ENCODE measurements around the gene LTBP1.
"Not testable (repeated sequence)": the region's sequence is repeated elsewhere in the genome, so short reads cannot be mapped to it uniquely, and the experiment has no call there.

LTBP1 gene

DNA sequence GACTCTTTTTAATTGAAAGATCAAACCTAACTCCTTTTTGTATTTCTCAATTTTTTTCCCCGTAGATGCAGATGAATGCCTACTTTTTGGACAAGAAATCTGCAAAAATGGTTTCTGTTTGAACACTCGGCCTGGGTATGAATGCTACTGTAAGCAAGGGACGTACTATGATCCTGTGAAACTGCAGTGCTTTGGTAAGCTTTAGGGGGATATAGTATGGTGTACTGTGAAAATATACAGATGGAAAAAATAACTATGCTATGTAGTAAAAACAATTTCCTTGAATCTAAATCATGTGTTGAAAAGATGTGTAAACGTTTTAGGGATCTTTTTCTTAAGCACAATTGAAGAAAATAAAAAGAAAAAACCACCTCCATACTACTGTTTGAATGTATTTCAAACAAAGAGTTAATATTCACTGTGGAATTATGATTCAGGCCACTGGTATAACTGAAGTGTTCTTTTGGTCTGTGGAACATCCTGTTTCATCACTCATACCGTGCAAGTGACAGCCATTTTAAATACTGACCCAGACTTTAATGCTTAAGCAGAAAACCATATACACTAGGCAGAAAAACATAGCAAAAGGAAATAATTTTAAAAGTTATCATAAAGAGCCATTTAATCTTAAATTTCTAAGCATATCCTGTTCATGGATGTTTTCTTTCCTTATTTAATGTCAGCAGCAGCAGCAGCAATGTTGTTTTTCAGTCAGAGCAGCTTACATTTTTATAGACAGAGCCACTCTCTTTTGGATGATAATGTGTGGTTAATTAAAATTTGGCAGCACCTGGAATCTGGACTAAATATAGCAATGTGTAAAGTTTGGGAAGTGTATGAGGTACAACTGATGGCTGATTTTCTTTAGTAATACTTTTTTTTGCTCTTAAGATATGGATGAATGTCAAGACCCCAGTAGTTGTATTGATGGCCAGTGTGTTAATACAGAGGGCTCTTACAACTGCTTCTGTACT lies 416.9 kb downstream of the LTBP1 start:
- DNase-seq = peak; percentile 82

DNA sequence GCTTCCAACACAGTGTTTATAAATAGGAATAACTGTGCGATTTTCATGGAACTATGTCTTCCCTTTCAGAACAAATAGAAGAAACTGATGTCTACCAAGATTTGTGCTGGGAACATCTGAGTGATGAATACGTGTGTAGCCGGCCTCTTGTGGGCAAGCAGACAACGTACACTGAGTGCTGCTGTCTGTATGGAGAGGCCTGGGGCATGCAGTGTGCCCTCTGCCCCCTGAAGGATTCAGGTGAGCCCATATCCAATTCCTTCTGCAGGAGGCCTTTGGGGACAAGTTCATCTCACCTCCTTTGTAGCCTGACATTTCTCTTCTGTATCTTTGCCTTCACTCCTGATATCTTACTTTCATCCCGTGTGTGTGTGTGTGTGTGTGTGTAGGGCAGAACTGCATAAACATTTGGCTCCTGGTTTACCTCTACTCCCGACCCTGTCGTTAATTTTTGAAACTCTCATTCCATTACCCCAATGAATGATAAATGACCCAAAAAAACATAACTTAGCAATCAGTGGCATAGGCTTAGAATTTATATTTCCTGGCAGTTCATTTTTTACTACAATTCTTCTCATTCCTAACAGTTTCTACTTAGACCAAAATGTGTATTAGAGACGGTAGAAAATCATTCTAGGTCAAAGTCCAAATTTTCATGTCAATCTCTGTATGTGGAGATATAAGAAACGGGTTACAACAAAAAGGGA lies 418.7 kb downstream of the LTBP1 start:
- DNase-seq = no peak

DNA sequence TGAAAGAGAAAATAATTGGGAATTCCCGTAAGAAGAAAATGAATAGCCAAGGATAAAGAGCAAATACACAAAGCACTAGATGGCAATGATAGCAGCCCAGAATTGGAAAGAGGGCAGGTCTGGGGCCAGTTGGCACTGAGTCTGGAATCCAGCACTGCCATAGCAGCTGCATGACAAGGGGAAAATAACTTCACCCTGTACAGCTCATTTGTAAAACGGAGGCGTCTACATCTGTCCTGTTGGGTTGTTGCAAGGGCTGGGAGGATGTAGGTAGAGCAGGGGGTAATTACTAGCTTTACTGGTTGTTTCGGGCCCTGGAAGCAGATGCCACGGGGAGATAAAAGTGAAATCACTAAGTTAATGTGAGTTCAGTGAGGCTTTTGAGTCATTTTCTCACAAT lies 419.7 kb downstream of the LTBP1 start:
- DNase-seq = no peak

DNA sequence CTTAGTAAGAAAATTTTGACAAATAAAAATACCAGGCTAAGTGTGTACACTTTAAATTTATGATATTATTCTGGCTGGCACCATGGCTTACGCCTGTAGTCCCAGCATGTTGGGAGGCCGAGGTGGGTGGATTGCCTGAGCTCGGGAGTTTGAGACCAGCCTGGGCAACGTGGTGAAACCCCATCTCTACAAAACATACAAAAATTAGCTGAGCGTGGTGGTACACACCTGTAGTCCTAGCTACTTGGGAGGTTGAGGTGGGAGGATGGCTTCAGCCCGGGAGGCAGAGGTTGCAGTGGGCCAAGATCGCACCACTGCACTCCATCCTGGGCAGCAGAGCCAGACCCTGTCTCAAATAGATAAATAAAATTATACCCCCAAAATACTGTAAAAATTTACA lies 421.8 kb downstream of the LTBP1 start:
- not testable (repeated sequence) for DNase-seq

DNA sequence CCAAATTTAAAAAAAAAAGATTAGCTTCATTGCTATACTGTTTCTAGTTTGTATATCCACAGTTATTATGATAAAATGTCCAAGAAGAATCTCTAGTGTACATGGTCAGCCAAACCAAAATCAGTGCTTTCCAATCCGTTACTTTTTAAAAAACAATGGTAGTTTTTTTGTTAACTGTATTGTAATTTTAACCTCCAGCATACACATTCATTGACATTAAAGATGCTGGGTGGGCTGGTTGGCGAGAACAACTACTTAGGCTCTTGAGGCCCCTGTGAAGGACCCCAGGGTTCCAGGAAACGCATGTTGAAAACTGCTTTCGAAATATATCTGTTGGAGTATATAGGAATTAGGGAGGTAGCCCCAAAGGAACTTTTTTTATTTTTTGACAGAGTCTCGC lies 422.4 kb downstream of the LTBP1 start:
- no peak for DNase-seq

DNA sequence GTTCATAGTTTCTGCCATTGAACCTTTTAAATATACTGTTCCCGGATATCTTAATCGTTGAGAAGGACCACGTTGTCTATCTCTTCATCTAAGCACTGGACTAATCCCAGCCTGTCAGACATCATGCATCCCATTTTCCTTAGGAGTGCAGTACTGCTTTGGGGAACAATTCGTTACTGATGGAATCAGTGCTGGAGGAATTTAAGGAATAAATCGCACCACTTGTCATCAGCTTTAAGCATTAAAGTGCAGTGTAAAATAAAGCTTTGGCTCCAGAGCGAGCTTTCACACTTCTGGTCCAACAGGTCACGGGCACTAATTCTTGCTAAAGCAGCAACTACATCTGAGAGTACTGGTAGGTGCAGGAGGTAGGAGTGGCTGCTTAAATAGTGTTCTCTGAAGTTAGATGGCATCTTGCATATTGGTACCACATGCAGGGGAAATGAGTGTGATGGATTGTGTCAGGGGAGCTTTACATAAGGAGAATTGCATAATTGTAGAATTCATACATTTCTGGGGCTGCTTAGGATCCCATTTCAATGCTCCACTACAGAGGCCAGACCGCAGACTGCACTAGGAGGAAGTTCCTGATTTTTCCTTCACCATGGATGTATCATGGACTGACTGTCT lies 424.0 kb downstream of the LTBP1 start:
- DNase-seq = peak; percentile 47

DNA sequence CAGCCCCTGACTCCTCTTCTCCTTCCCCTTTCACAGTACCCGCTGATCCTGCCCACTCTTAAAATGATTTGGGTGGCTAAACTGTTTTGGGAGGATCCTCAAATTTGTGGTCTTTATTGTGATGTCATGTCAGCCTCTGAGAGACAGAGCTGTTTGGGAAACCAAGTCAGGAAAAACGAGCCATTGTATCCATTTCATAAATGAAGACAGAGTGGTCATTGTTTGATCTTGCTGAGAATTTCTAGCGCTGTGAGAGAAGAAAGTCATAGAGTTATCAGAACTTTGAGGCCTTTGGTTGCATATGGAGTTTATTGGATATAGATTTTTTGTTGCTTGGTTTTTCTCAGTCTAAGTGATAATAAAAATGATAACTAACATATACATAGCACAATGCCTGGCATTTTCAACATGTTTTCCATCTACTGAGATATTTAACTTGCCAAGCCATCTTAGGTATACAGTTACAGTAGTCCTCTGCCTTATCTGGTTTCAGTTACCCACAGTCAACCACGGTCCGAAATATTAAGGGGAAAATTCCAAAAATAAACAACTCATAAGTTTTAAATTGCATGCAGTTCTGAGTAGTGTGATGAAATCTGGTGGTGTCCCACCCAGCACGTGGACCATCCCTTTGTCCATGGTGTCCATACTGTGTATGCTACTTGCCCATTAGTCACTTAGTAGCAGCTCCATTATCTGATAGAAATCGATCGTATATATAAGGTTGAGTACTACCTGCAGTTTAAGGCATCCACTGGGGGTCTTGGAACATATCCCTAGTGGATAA lies 424.7 kb downstream of the LTBP1 start:
- DNase-seq = no peak

DNA sequence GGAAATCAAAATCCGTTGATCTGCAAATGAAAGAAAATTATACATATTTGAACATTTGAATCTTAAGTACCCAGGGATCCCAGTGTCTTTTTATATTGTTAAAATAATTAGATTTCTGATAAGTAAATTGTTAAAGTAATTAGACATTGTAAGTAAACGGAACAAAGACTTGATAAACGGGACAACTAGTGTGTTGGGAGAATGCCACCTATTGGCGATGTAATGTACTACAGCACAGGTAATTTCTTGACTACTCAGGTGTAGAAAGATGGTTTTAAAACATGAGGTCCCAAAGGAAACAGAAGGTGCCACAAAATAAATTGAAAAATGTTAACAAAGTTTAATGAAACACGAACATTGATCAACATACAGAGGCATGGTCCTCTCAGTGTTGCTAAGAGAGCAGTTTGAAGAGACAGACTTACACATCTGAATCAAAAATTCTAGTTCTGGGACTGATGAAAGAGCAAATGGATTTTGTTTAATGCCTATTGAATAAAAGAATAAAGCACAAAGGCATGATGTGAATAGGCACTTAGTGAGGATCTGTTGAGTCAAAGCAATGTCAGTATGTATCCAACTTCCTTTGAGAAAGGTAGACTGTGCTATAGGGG lies 426.3 kb downstream of the LTBP1 start:
- DNase-seq = no peak

DNA sequence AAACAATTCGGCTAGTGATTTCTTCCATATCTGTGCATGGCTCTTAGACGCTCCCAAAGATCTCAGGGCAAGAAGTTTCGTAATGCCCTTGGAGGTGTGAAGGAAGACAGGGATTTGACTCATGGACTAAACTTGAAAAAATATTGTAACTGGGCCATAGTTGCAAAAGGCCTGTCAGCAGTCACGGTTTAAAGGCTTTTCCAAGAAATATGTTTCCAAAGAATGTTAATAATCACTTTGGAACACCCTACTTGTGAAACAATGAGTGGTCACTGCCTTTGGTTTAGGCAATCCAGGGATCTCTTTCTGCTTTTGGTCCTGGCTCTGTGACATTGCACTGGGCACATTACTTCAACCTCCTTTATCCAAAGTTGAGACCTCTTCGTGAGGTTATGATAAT lies 427.2 kb downstream of the LTBP1 start:
- peak; percentile 76 for DNase-seq

DNA sequence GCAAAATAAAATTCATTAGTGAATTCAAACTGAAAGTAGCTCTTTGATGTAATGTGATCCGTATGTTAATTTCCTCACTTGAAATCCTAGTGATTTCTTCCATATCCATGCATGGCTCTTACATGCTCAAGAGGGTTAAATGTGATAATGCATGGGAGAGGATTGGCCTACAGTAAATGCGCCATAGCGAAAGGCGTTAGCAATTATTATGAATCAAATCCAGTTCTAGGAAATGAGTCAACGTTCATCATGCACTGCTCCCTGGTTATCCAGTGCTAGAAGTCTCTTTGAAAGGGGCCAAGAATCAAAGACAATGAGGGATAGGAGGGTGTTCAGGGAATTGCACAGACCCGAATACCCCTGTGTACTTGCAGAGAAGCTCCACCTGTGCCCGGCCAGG lies 428.3 kb downstream of the LTBP1 start:
- peak; percentile 25 for DNase-seq

DNA sequence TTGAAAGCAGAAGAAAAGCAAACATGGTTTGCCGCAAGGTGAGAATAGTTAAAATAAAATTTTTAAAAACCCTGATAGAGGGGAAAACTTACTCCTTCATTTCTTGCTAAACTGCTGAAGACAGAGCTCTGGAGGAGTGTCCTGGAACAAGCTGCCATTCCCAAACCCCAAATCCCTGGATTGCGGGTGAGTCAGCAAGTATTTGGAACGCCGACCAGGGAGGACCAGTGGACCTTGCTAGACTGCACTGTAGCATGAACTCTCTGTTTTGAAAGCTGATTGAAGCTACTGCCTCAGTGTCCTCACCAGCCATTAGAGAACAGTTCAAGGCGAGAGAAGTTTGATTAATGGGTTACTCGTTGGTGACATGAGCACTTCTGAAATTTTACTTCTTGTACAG lies 430.3 kb downstream of the LTBP1 start:
- DNase-seq = peak; percentile 55

DNA sequence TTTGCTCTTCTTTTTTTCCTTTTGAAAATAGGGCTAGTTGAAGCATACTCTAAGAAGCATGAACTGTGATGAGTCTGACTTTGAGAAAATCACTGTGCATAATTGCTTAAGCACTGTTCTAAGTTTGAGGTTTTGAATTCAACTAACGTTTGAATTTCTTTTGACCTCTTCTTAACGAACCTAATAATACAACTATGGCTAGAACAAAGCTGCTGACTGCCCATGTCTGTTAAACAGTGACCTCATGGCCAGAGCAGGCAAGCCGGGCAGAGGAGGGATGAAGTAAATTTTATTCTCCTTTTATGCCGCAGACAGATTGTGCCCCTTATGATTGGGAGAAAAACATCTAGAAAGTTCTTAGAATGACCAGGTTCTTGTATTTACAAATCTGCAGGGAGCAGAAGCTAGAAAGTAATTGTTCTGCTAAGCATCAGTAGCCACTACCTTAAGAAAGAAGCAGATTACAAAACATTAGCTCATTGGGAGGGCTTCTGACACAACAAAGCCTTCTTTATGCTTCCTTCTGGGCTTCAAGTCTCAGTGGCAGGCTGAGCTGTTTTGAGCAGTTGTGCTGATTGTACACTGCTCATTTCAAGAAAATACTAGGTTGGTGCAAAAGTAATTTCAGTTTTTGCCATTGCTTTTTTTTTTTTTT lies 431.9 kb downstream of the LTBP1 start:
- DNase-seq = no peak

DNA sequence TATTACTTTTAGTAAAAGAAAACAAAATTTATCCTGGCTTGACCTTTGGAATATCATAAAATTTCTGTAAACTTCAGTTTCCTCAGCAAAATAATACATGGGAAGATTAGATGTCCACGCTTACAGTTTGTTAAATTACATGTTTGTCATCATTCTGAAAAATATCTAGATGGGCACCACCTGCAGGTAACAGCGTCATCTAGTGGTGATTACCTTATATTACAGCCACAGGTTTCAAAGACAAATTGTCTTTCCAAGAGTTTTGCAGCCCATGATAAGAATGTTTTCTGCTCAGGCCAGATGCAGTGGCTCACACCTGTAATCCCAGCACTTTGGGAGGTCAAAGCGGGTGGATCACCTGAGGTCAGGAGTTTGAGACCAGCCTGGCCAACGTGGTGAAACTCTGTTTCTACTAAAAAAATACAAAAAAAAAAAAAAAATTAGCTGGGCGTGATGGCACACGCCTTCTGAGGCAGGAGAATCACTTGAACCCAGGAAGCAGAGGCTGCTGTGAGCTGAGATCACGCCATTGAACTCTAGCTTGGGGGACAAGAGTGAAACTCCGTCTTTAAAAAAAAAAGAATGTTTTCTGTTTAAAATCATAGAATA lies 433.4 kb downstream of the LTBP1 start:
- DNase-seq = no peak

DNA sequence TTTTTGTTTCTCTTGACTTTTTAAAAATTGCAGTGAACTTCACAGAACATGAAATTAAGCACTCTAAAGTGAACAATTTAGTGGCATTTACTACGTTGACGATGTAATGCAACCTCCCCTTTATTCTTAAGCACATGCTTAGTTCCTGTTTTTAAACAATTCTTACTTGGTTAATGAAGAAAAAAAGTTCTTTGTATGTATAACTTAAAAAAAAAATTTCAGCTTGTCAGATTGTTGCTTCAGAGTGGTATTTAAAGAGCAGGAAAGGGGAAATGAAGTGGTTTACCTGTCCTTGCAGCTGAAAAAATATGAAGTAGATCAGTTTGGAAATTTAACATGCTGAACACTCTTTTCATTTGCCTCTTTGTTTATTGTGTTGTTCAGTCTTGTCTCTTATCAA lies 434.0 kb downstream of the LTBP1 start:
- DNase-seq = no peak

DNA sequence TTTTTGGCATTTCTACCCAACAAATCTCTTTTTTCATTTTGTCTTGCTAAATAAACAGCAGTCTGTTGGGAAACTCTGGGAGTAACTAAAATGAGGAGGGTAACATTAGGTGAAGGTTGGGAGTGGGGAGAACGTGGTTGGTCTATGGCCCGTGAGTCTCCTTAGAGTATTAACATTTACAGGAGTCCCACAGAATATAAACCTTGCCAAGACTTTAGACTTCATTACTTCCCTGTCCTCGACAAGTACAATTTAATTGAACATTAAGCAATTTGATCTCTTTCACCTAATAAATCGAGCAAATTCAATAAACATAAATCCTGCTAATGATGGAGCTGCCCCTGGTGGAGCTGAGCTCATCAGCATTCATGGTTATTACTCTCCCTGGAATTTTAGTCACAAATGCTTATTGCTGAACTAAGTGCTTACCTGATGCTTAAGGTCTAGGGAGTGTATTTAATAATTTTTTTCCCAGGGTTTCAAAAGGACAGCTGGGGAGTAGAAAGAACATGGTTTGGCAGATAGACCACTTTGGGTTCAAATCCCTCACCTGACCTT lies 434.6 kb downstream of the LTBP1 start:
- no peak for DNase-seq

DNA sequence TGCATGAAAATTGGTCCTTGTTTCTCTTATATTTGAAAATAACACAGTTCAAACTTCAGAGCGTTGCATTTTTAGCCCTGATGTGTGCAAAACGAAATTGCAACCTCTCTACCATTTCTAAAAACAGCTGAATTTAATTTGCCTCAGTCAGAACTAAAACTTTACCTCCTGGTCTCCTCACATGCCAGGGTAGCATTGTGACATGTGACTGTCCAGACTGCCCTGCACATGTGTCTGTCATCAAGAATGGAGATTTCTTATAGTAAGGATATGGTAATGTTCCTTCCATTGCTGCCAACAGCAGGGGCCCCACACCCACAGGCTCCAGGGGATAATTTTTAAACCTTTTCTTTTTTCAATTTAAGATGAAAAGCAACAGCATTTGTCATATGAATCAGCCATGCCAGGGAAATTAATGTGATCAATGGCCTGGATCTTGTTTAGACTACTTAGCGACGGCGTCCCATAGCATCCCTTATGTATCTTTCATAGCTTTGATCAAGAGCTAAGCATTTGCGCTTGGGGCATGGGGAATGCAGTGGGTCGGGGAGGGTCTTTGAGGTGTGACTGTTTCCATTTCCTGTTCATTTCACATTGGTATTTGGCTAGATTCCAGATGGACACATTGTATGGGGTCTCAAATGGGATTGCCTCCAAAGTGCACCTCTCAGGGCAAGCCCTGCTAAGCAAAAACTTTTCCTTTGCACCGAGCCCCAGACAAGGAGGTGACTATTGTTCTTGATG lies 437.3 kb downstream of the LTBP1 start:
- no peak for DNase-seq

DNA sequence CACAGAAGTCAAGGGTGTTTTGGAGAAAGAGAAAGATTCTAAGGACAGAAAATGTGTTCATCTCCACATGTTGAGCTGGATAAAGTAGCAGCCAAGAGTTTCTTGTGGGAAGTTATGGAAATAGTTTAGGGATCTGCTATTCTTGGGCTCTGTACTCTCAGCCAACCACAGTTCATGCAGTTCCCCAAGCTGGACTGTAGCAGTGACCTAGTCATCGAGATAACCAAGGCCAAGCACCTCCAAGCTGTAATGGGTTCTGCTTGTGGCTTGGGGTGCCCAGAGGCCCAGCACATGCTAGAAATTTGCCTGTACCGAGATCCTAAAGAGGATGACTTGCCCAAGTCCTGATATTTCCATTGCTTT lies 437.8 kb downstream of the LTBP1 start:
- no peak for DNase-seq

DNA sequence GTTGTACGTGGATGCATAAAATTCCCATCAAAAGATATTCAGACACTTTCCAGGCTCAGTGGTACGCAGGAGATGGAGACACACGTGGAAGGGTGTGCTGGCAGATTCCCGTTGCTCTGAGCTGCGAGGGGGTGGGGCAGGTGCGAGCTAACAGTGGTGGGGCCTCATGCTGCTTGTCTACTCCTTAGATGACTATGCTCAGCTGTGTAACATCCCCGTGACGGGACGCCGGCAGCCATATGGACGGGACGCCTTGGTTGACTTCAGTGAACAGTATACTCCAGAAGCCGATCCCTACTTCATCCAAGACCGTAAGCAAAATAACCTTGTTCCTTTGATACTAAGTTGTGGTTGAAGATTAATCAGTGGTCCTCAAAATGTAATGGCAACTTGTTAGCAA lies 442.2 kb downstream of the LTBP1 start:
- DNase-seq = no peak

DNA sequence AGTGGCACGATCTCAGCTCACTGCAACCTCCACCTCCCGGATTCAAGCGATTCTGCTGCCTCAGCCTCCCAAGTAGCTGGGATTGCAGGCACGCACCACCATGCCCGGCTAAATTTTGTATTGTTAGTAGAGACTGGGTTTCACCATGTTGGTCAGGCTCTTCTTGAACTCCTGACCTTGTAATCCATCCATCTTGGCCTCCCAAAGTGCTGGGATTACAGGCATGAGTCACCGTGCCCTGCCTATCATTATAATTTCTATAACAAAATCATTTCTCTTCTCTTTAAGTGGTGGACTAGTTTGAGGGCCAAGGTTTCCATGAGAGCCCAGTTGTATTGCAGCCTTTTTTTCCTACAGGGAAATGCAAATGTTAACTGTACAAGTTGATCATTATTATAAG lies 442.9 kb downstream of the LTBP1 start:
- not testable (repeated sequence) for DNase-seq

Measured in fibroblast of skin of scalp (primary cell).